Trophoblast cell (in vitro differentiated cells and primary cell): Measurements from ENCODE around the gene POU3F3.

Experiments used
- DNase-seq, 2 donors: peaks; one replicate each; pipeline ENCODE4 v3.0.0-alpha.2; 2016
- H2AFZ ChIP-seq: 2 replicates; pipeline ENCODE4 v1.6.1; 2013; ENCODE audit warnings: low read length, moderate library complexity, mild to moderate bottlenecking; ENCODE audit not compliant: insufficient read depth, poor library complexity
- H2AK5ac ChIP-seq: 2 replicates; pipeline ENCODE4 v1.6.1; 2013; ENCODE audit warnings: mild to moderate bottlenecking, low read length
- H2BK120ac ChIP-seq: 2 replicates; pipeline ENCODE4 v1.6.1; 2013; ENCODE audit warnings: low read length, mild to moderate bottlenecking, moderate library complexity; ENCODE audit not compliant: insufficient read depth, poor library complexity
- H2BK12ac ChIP-seq: 2 replicates; pipeline ENCODE4 v1.6.1; 2013; ENCODE audit warnings: mild to moderate bottlenecking, low read length, moderate library complexity
- H2BK5ac ChIP-seq: 2 replicates; pipeline ENCODE4 v1.6.1; 2013; ENCODE audit warnings: low read length, low read depth, moderate library complexity, mild to moderate bottlenecking; ENCODE audit not compliant: poor library complexity
- H3K14ac ChIP-seq: 2 replicates; pipeline ENCODE4 v1.6.1; 2013; ENCODE audit warnings: mild to moderate bottlenecking, low read length
- H3K18ac ChIP-seq: 2 replicates; pipeline ENCODE4 v1.6.1; 2013; ENCODE audit warnings: mild to moderate bottlenecking, low read length
- H3K23ac ChIP-seq: 2 replicates; pipeline ENCODE4 v1.6.1; 2013; ENCODE audit warnings: low read length
- H3K27ac ChIP-seq: 2 replicates; pipeline ENCODE4 v1.5.1; 2013; ENCODE audit warnings: low read depth, mild to moderate bottlenecking, inconsistent platforms, low read length, moderate library complexity
- H3K27me3 ChIP-seq: 2 replicates; pipeline ENCODE4 v1.6.1; 2013; ENCODE audit warnings: inconsistent platforms, mild to moderate bottlenecking, low read length, moderate library complexity; ENCODE audit not compliant: insufficient read depth
- H3K36me3 ChIP-seq, 2 experiments: 1 replicate in 1 of 2; 2 replicates in 1 of 2; pipeline ENCODE4 v1.6.1; 2013; ENCODE audit warnings: low read length in 2 of 2, mild to moderate bottlenecking in 2 of 2, moderate library complexity in 1 of 2; ENCODE audit not compliant: insufficient read depth in 2 of 2, control insufficient read depth in 1 of 2
- H3K4ac ChIP-seq: 2 replicates; pipeline ENCODE4 v1.6.1; 2013; ENCODE audit warnings: low read depth, mild to moderate bottlenecking, low read length, moderate library complexity
- H3K4me1 ChIP-seq, 2 experiments: 1 replicate in 1 of 2; 2 replicates in 1 of 2; pipeline ENCODE4 v1.6.1; 2013; ENCODE audit warnings: low read length in 2 of 2, mild to moderate bottlenecking in 2 of 2, moderate library complexity in 1 of 2; ENCODE audit not compliant: insufficient read depth in 2 of 2, control insufficient read depth in 1 of 2
- H3K4me2 ChIP-seq: 2 replicates; pipeline ENCODE4 v1.6.1; 2013; ENCODE audit warnings: inconsistent platforms, mild to moderate bottlenecking, low read length, moderate library complexity
- H3K4me3 ChIP-seq: 2 replicates; pipeline ENCODE4 v1.5.1; 2013; ENCODE audit warnings: mild to moderate bottlenecking, low read depth, low read length, inconsistent platforms
- H3K79me1 ChIP-seq: one replicate; pipeline ENCODE4 v1.6.1; 2013; ENCODE audit warnings: low read length
- H3K79me2 ChIP-seq: 2 replicates; pipeline ENCODE4 v1.6.1; 2013; ENCODE audit warnings: low read length, mild to moderate bottlenecking; ENCODE audit not compliant: control insufficient read depth, insufficient read depth, poor library complexity
- H3K9ac ChIP-seq: 2 replicates; pipeline ENCODE4 v1.6.1; 2013; ENCODE audit warnings: mild to moderate bottlenecking, low read length
- H3K9me3 ChIP-seq: 2 replicates; pipeline ENCODE4 v1.6.1; 2013; ENCODE audit warnings: low read depth, mild to moderate bottlenecking, control low read depth, inconsistent platforms, low read length; ENCODE audit not compliant: insufficient read depth
- H4K12ac ChIP-seq: 2 replicates; pipeline ENCODE4 v1.6.1; 2013; ENCODE audit warnings: low read depth, mild to moderate bottlenecking, low read length, moderate library complexity
- H4K8ac ChIP-seq: 2 replicates; pipeline ENCODE4 v1.6.1; 2013; ENCODE audit warnings: low read depth, mild to moderate bottlenecking, low read length, moderate library complexity
- H4K91ac ChIP-seq: one replicate; pipeline ENCODE4 v1.6.1; 2013; ENCODE audit warnings: low read depth, mild to moderate bottlenecking, low read length, moderate library complexity
- WGBS: extraction: QIAGEN DNeasy Blood & Tissue Kit; methylation state at CpG from one replicate; pipeline ENCODE4 v1.1.7; 2013; ENCODE audit warnings: missing lambda C conversion rate; ENCODE audit not compliant: insufficient read length, insufficient coverage; ENCODE audit errors: extremely low coverage; 5-methylcytosine and 5-hydroxymethylcytosine counted together

POU3F3 gene

DNA sequence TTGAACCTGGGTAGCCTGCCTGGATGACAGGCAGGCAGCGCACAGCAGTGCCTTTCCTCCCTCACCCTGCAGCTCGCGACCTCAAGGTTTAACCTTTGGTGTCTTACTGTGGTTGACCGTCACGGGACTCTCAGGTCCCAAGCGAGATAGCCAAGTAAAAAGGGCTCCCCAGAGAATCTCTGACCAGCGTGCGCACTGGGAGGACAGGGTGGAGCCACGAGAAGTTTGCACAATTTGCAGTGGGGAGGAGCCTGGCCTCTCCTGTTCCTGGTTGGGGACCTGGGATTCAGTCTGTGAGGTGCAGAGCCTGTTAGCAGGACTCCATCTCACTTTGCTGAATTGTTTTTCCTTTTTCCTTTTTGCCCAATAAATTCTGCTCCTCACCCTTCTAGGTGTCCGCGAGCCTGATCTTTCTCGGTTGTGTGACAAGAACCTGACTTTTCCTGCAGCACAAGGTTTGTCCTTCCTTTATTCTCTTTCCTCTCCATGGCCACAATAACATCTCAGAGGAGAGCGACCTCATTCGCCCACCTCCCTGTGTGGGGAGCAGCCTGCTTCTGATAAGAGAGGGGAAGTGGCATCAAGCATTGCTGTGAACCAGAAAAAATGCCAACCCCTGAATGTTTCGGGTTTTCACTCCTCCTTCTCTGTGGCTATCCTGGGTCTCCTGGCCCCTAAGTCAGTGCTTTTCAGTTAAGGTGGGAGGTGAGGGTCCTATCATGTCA, 36.2 kb downstream of the POU3F3 start:
- no peak overlapping the region for H3K18ac ChIP-seq
- H3K36me3 ChIP-seq = no peaks in the 10 kb centered on the region
- no peak overlapping the region for H2BK12ac ChIP-seq
- no peak overlapping the region for H3K4me2 ChIP-seq
- H4K12ac ChIP-seq = no peak overlapping the region
- H4K8ac ChIP-seq = no peak overlapping the region
- DNase-seq = no peak
- H3K4me1 ChIP-seq = no peaks in the 10 kb centered on the region
- no peaks in the 10 kb centered on the region for H3K79me1 ChIP-seq
- no peak overlapping the region for H3K9ac ChIP-seq
- no peaks in the 10 kb centered on the region for H3K27me3 ChIP-seq
- no peak overlapping the region for H3K14ac ChIP-seq
- peak overlapping the region; percentile 8 for H3K4me3 ChIP-seq
- no peak overlapping the region for H3K4ac ChIP-seq
- no peak overlapping the region for H4K91ac ChIP-seq
- no peak overlapping the region for H3K27ac ChIP-seq
- H3K23ac ChIP-seq = no peak overlapping the region
- H2AFZ ChIP-seq = no peak overlapping the region
- no CpG with 5 or more reads among the region's 15 CpGs for WGBS
- H2BK120ac ChIP-seq = no peak overlapping the region
- H2BK5ac ChIP-seq = no peak overlapping the region
- H3K79me2 ChIP-seq = no peaks in the 10 kb centered on the region
- no peak overlapping the region for H2AK5ac ChIP-seq
- H3K9me3 ChIP-seq = no peaks in the 10 kb centered on the region

DNA sequence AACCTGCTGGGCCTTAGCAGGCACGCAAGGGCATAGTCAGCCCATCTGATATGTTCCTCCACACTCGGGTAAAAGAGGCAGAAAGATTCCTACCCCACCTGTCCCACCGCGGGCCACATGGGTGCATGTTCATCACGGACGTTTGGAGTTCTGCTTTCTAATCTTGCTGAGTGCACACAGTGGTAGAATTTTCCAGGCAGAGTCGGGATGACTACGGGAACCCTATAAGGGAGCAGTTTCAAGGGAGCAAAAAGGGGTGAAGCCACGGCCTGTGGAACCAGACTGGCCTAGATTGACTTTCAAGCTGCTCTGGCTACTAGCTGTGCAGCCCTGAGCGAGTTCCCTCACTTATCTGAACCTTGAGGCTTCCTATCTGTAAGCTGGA, 36.8 kb downstream of the POU3F3 start:
- Histone ChIP-seq H3K4ac (no peak overlapping the region), H3K23ac (no peak overlapping the region), H3K79me1 (no peaks in the 10 kb centered on the region), H4K12ac (no peak overlapping the region), H2BK12ac (no peak overlapping the region), H3K4me3 (no peak overlapping the region), H2AK5ac (no peak overlapping the region), H4K91ac (no peak overlapping the region), H3K27me3 (no peaks in the 10 kb centered on the region), H4K8ac (no peak overlapping the region), H3K9me3 (no peaks in the 10 kb centered on the region), H2AFZ (no peak overlapping the region), H3K36me3 (no peaks in the 10 kb centered on the region), H3K4me1 (no peaks in the 10 kb centered on the region), H3K9ac (no peak overlapping the region), H3K79me2 (no peaks in the 10 kb centered on the region), H2BK5ac (no peak overlapping the region), H3K14ac (no peak overlapping the region), H3K4me2 (no peak overlapping the region), H2BK120ac (no peak overlapping the region), H3K18ac (no peak overlapping the region), H3K27ac (no peak overlapping the region)
- no CpG with 5 or more reads among the region's 10 CpGs for WGBS
- no peak for DNase-seq

DNA sequence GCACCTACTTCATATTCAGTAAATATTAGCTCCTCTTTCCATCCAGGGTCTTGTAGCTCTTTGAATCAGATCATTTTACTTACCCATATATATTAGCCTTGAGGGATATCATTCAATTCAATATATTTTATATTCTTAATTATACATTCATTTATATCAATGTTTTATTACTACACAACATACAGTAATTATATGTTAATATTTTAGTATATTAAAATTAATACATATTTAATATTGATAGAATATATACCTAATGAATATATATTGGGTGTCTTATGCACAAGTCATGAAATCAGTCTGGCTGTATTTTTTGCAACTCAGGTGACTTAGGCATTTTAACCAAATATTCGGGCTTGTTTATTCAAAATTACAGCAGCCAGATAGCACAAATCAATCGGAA, 37.2 kb downstream of the POU3F3 start:
- H2BK12ac ChIP-seq = no peak overlapping the region
- H4K12ac ChIP-seq = no peak overlapping the region
- no peaks in the 10 kb centered on the region for H3K27me3 ChIP-seq
- H3K4me2 ChIP-seq = no peak overlapping the region
- H3K23ac ChIP-seq = no peak overlapping the region
- no peaks in the 10 kb centered on the region for H3K4me1 ChIP-seq
- peaks cover 4% of the 10 kb centered on the region for H3K9me3 ChIP-seq
- no peak overlapping the region for H3K18ac ChIP-seq
- no peak overlapping the region for H4K8ac ChIP-seq
- no CpG with 5 or more reads among the region's 2 CpGs for WGBS
- H2AK5ac ChIP-seq = no peak overlapping the region
- H3K27ac ChIP-seq = no peak overlapping the region
- no peak overlapping the region for H2AFZ ChIP-seq
- no peak for DNase-seq
- no peak overlapping the region for H2BK120ac ChIP-seq
- no peaks in the 10 kb centered on the region for H3K79me2 ChIP-seq
- H3K36me3 ChIP-seq = no peaks in the 10 kb centered on the region
- H3K4ac ChIP-seq = no peak overlapping the region
- H3K9ac ChIP-seq = no peak overlapping the region
- H3K4me3 ChIP-seq = no peak overlapping the region
- H2BK5ac ChIP-seq = no peak overlapping the region
- H4K91ac ChIP-seq = no peak overlapping the region
- H3K14ac ChIP-seq = no peak overlapping the region
- H3K79me1 ChIP-seq = no peaks in the 10 kb centered on the region

DNA sequence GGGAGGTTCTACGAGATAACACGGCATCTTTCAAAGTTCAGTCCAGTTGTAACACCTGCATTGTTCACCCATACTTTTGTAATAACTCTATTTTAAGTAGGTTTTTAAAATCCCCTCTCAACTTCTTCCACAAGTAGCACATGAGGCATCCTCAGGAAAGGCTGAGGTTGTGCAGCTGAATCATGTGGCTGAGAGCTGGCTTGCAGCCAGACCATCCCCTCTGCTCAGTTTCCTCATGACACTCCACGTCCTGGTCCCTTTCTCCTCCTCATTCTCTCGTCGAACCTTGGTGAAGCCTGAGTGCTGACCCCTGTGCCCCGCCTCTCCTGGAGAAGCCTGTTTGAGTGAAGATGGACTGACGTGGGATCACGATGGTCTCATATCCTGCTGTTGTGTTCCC, 42.5 kb downstream of the POU3F3 start:
- Histone ChIP-seq H3K4me3 (no peak overlapping the region), H2AFZ (no peak overlapping the region), H3K23ac (no peak overlapping the region), H3K27ac (no peak overlapping the region), H3K18ac (no peak overlapping the region), H3K79me1 (no peaks in the 10 kb centered on the region), H3K9ac (no peak overlapping the region), H2AK5ac (no peak overlapping the region), H3K79me2 (no peaks in the 10 kb centered on the region), H2BK5ac (no peak overlapping the region), H3K36me3 (no peaks in the 10 kb centered on the region), H4K91ac (no peak overlapping the region), H2BK12ac (no peak overlapping the region), H3K14ac (no peak overlapping the region), H3K9me3 (peaks cover 4% of the 10 kb centered on the region), H4K8ac (no peak overlapping the region), H3K27me3 (no peaks in the 10 kb centered on the region), H3K4ac (no peak overlapping the region), H2BK120ac (no peak overlapping the region), H3K4me2 (no peak overlapping the region), H4K12ac (no peak overlapping the region), H3K4me1 (no peaks in the 10 kb centered on the region)
- no peak for DNase-seq
- WGBS = no CpG with 5 or more reads among the region's 8 CpGs
